LNCaP clone FGC (cell line): ENCODE data around the gene ADCY5.

Experiments used
- DNase-seq: peaks from one replicate; pipeline ENCODE4 v3.0.0-alpha.2; 2011; ENCODE audit warnings: low read depth
- H3K4me3 ChIP-seq: 2 replicates; pipeline ENCODE4 v1.5.1; 2011; ENCODE audit warnings: mild to moderate bottlenecking, low read depth, low read length, control low read depth
- CTCF ChIP-seq: IDR thresholded peaks from 2 replicates; pipeline ENCODE4 v1.5.1; 2012; ENCODE audit warnings: mild to moderate bottlenecking; ENCODE audit not compliant: control insufficient read depth, insufficient read depth; ENCODE audit errors: extremely low read depth

ADCY5 gene

GRCh38 chr3:123314359-123315270, 134.3 kb downstream of the ADCY5 start:
- TF ChIP-seq CTCF, result no peak
- DNase-seq, result no peak
- no peak overlapping the region for H3K4me3 ChIP-seq

- TF ChIP-seq CTCF, result no peak
These were observed 135.0 kb downstream of the ADCY5 start for GRCh38 chr3:123313889-123314288.

GRCh38 chr3:123312331-123313265, 136.3 kb downstream of the ADCY5 start:
- DNase-seq, result no peak
- no peak overlapping the region for H3K4me3 ChIP-seq
- no peak for TF ChIP-seq CTCF

More at GRCh38 chr3:123313889-123314288, 135.0 kb downstream of the ADCY5 start:
- no peak for DNase-seq
- no peak overlapping the region for H3K4me3 ChIP-seq

GRCh38 chr3:123311201-123311600, 137.7 kb downstream of the ADCY5 start:
- no peak for DNase-seq
- no peak for TF ChIP-seq CTCF
- H3K4me3 ChIP-seq, result no peak overlapping the region

GRCh38 chr3:123310741-123311140, 138.1 kb downstream of the ADCY5 start:
- TF ChIP-seq CTCF, result no peak
- no peak for DNase-seq
- no peak overlapping the region for H3K4me3 ChIP-seq

- no peak for DNase-seq
- H3K4me3 ChIP-seq, result no peak overlapping the region
- TF ChIP-seq CTCF, result no peak
These were observed 138.7 kb downstream of the ADCY5 start for GRCh38 chr3:123310186-123310585.
